Pons (tissue), 1 donor: ENCODE data around the gene AFTPH.
A peak's percentile ranks its signal among the peaks of the same experiment; 100 is the strongest.
"Not testable (repeated sequence)": the region's sequence is repeated elsewhere in the genome, so short reads cannot be mapped to it uniquely, and the experiment has no call there.

Experiments
- DNase-seq: peaks from one replicate; pipeline ENCODE4 v3.0.0-alpha.2; 2016; ENCODE audit warnings: low spot score

The AFTPH gene

GRCh38 chr2:64500549-64500948 lies 23.6 kb upstream of the AFTPH start:
- DNase-seq = no peak

- DNase-seq = no peak
Observed at GRCh38 chr2:64501946-64502345, 22.2 kb upstream of the AFTPH start.

GRCh38 chr2:64502860-64503259 lies 21.3 kb upstream of the AFTPH start:
- no peak for DNase-seq

GRCh38 chr2:64504774-64505720 lies 19.1 kb upstream of the AFTPH start:
- peak; percentile 40 for DNase-seq

- DNase-seq = no peak
Observed at GRCh38 chr2:64506686-64507085, 17.4 kb upstream of the AFTPH start.

- no peak for DNase-seq
Observed at GRCh38 chr2:64514008-64514407, 10.1 kb upstream of the AFTPH start.

- peak; percentile 75 for DNase-seq
Observed at GRCh38 chr2:64515086-64515485, 9.0 kb upstream of the AFTPH start.

- no peak for DNase-seq
Observed at GRCh38 chr2:64516651-64517510, 7.2 kb upstream of the AFTPH start.

- DNase-seq = no peak
Observed at GRCh38 chr2:64517511-64517884, 6.6 kb upstream of the AFTPH start.

GRCh38 chr2:64522843-64523428 lies 1.2 kb upstream of the AFTPH start:
- DNase-seq = peak; percentile 94

- peak; percentile 17 for DNase-seq
Observed at GRCh38 chr2:64524604-64525316, 632 bp downstream of the AFTPH start.

GRCh38 chr2:64525317-64525613 lies 1.1 kb downstream of the AFTPH start:
- DNase-seq = peak; percentile 33

GRCh38 chr2:64526034-64526433 lies 1.9 kb downstream of the AFTPH start:
- DNase-seq = no peak

- not testable (repeated sequence) for DNase-seq
Observed at GRCh38 chr2:64530946-64531345, 6.8 kb downstream of the AFTPH start.

- no peak for DNase-seq
Observed at GRCh38 chr2:64532030-64532429, 7.9 kb downstream of the AFTPH start.

- no peak for DNase-seq
Observed at GRCh38 chr2:64533882-64534281, 9.8 kb downstream of the AFTPH start.

- no peak for DNase-seq
Observed at GRCh38 chr2:64534363-64534762, 10.2 kb downstream of the AFTPH start.

GRCh38 chr2:64535024-64535423 lies 10.9 kb downstream of the AFTPH start:
- DNase-seq = no peak

GRCh38 chr2:64537991-64538390 lies 13.9 kb downstream of the AFTPH start:
- no peak for DNase-seq

GRCh38 chr2:64538764-64539433 lies 14.8 kb downstream of the AFTPH start:
- DNase-seq = no peak

GRCh38 chr2:64540615-64541014 lies 16.5 kb downstream of the AFTPH start:
- no peak for DNase-seq

GRCh38 chr2:64541547-64541946 lies 17.4 kb downstream of the AFTPH start:
- no peak for DNase-seq
